Transverse colon (tissue), 4 donors: ENCODE measurements around the gene OTULINL. TPM values are rescaled to one million over a fixed set of nuclear protein-coding genes. Genes with fewer than 3 reads are reported as not detected.

Experiments
- DNase-seq: peaks from one replicate; pipeline ENCODE4 v3.0.0-alpha.2; 2019
- H3K27ac ChIP-seq, 4 donors: fragments of 200-600 bp; sonication (generic); 2 replicates each; pipeline ENCODE4 v1.5.1; 2016 to 2018; ENCODE audit warnings: inconsistent platforms in 4 of 4
- H3K27me3 ChIP-seq: fragments of 200-600 bp; sonication (generic); 2 replicates; pipeline ENCODE4 v1.5.1; 2017; ENCODE audit warnings: inconsistent platforms
- H3K36me3 ChIP-seq, 4 donors: fragments of 200-600 bp; sonication (generic); 2 replicates each; pipeline ENCODE4 v1.5.1; 2017 to 2019; ENCODE audit warnings: inconsistent platforms in 4 of 4
- H3K4me1 ChIP-seq, 4 donors: fragments of 200-600 bp; sonication (generic); 2 replicates each; pipeline ENCODE4 v1.5.1; 2017 to 2020; ENCODE audit warnings: inconsistent platforms in 4 of 4
- H3K4me3 ChIP-seq, 4 donors: fragments of 200-600 bp; sonication (generic); 1 replicate in 1 of 4; 2 replicates in 3 of 4; pipeline versions ENCODE4 v1.5.1 to v1.6.1; 2017 to 2019; ENCODE audit warnings: inconsistent platforms in 4 of 4
- H3K9me3 ChIP-seq, 2 donors: fragments of 200-600 bp; sonication (generic); 2 replicates each; pipeline ENCODE4 v1.5.1; 2017 to 2019; ENCODE audit warnings: inconsistent platforms in 2 of 2
- CTCF ChIP-seq, 5 experiments: fragments of 200-600 bp in 3 of 5; fragments of 450-650 bp in 2 of 5; sonication (generic) in 3 of 5; IDR thresholded peaks; 1 replicate in 2 of 5; 2 replicates in 3 of 5; pipeline ENCODE4 v1.5.1; 2016 to 2017; ENCODE audit warnings: antibody characterized with exemption in 5 of 5, inconsistent platforms in 3 of 5, mild to moderate bottlenecking in 2 of 5, moderate library complexity in 1 of 5
- EP300 ChIP-seq: sonication (generic); formaldehyde crosslinking; IDR thresholded peaks from one replicate; pipeline ENCODE4 v1.6.1; 2017; ENCODE audit warnings: antibody characterized with exemption, low read depth
- POLR2A ChIP-seq: fragments of 450-650 bp; IDR thresholded peaks from one replicate; pipeline ENCODE4 v1.6.1; 2016; ENCODE audit warnings: antibody characterized with exemption, mild to moderate bottlenecking, moderate library complexity
- POLR2AphosphoS5 ChIP-seq, 3 donors: sonication (generic); formaldehyde crosslinking; IDR thresholded peaks; one replicate each; pipeline ENCODE4 v1.6.1; 2016; ENCODE audit warnings: antibody characterized with exemption in 3 of 3
- WGBS, 2 donors: methylation state at CpG; one replicate each; pipeline ENCODE4 v1.1.5; 2018; ENCODE audit warnings: low coverage in 1 of 2; 5-methylcytosine and 5-hydroxymethylcytosine counted together
- in situ Hi-C, 4 donors: fragments of 200-750 bp; cut with MboI; loops; one replicate each; pipeline versions ENCODE4 v1.15.0 to v1.15.1; 2017; ENCODE audit warnings: low sequenced_read_pairs in 3 of 4, low pct_ligation_motif_present in 1 of 4, low pct_unique_long_range_greater_than_20kb in 1 of 4
- intact Hi-C: fragments of 100-400 bp; cut with DNase I; formaldehyde crosslinking; loops from one replicate; pipeline ENCODE4 v1.15.1; 2023; ENCODE audit warnings: low total_unique reads
- total RNA-seq, 4 donors: library from RNA; depleted of rRNA; stranded (reverse); fragments of >200 nt; gene quantifications; one replicate each; pipeline ENCODE4 v1.1.0, GENCODE V29; 2016

OTULINL gene
- total RNA-seq, 4 donors from 2014 or later, result 6.2 to 61.0 (median 27.3) TPM

GRCh38 chr5:14556015-14556414 is 25.6 kb upstream of the OTULINL start:
- 39 to 48% methylated on average over 2 of the region's 2 CpGs for WGBS, 2 donors
- no peak for TF ChIP-seq POLR2A
- TF ChIP-seq POLR2AphosphoS5 (IDR thresholded peaks at IDR 0.05), result no peak
- intact Hi-C loops (no loop called here), in situ Hi-C loops (no loop called here)
- Histone ChIP-seq H3K9me3 (no peaks in the 10 kb centered on the region), H3K4me3 (no peak overlapping the region), H3K36me3 (no peaks in the 10 kb centered on the region), H3K4me1 (peaks cover 3 to 58% (median 36%) of the 10 kb centered on the region in 4 donors), H3K27ac (peak overlapping the region; percentile 67 to 82 (median 80)), H3K27me3 (no peaks in the 10 kb centered on the region)
- no peak for DNase-seq

GRCh38 chr5:14557203-14557770 is 24.3 kb upstream of the OTULINL start:
- TF ChIP-seq POLR2AphosphoS5 (IDR thresholded peaks at IDR 0.05), result peak in 1 of 3 donors; percentile 14
- TF ChIP-seq CTCF (IDR thresholded peaks at IDR 0.05), result no peak
- in situ Hi-C loops (no loop called here), intact Hi-C loops (no loop called here)
- WGBS, 2 donors, result 23 to 42% methylated on average over 5 to 8 of the region's 8 CpGs
- H3K27ac ChIP-seq, result peak overlapping the region; percentile 67 to 82 (median 80)
- H3K27me3 ChIP-seq, result no peaks in the 10 kb centered on the region
- H3K4me1 ChIP-seq, result peaks cover 3 to 55% (median 41%) of the 10 kb centered on the region in 4 donors
- no peaks in the 10 kb centered on the region for H3K9me3 ChIP-seq
- peak; percentile 67 for DNase-seq
- no peaks in the 10 kb centered on the region for H3K36me3 ChIP-seq
- no peak overlapping the region for H3K4me3 ChIP-seq

- H3K4me1 ChIP-seq, result peaks cover 3 to 55% (median 41%) of the 10 kb centered on the region in 4 donors
- WGBS, 2 donors, result 34 to 43% methylated on average over 3 to 8 of the region's 8 CpGs
These were observed 23.7 kb upstream of the OTULINL start for GRCh38 chr5:14557791-14558415.

GRCh38 chr5:14560091-14560595 is 21.4 kb upstream of the OTULINL start:
- DNase-seq, result peak; percentile 70

More at GRCh38 chr5:14557791-14558415, 23.7 kb upstream of the OTULINL start:
- TF ChIP-seq POLR2A, result no peak
- TF ChIP-seq POLR2AphosphoS5 (IDR thresholded peaks at IDR 0.05), result peak in 1 of 3 donors; percentile 4
- no peak for TF ChIP-seq EP300
- TF ChIP-seq CTCF (IDR thresholded peaks at IDR 0.05), result no peak
- Histone ChIP-seq H3K36me3 (no peaks in the 10 kb centered on the region), H3K27ac (peak overlapping the region; percentile 67 to 82 (median 80)), H3K9me3 (no peaks in the 10 kb centered on the region), H3K4me3 (no peak overlapping the region), H3K27me3 (no peaks in the 10 kb centered on the region)
- in situ Hi-C loops (no loop called here), intact Hi-C loops (no loop called here)
- no peak for DNase-seq

More at GRCh38 chr5:14560091-14560595, 21.4 kb upstream of the OTULINL start:
- Histone ChIP-seq H3K4me3 (no peak overlapping the region), H3K4me1 (peaks cover 3 to 55% (median 41%) of the 10 kb centered on the region in 4 donors), H3K36me3 (no peaks in the 10 kb centered on the region), H3K9me3 (no peaks in the 10 kb centered on the region), H3K27me3 (no peaks in the 10 kb centered on the region), H3K27ac (peak overlapping the region; percentile 78 to 82 (median 80))
- intact Hi-C loops (no loop called here), in situ Hi-C loops (no loop called here)
- WGBS, 2 donors, result 3 to 24% methylated on average over 4 to 10 of the region's 10 CpGs
- TF ChIP-seq POLR2AphosphoS5 (IDR thresholded peaks at IDR 0.05), result peak; percentile 49 to 74 (median 63)
- TF ChIP-seq POLR2A, result no peak
- TF ChIP-seq CTCF (IDR thresholded peaks at IDR 0.05), result no peak
- no peak for TF ChIP-seq EP300
